Endothelial cell of umbilical vein (primary cell): ENCODE results near the gene NDUFV1. TPM values are rescaled to one million over a fixed set of nuclear protein-coding genes. Genes with fewer than 3 reads are reported as not detected.

ENCODE experiments used
- BruUV-seq: library from RNA; stranded (reverse); fragments of 400-500 nt; replicated peaks from 2 replicates; lab custom pipeline; 2021; lab: Mats Ljungman, UMichigan
- CTCF ChIA-PET: fragments of 300-600, 350-600 bp; sonication (Branson Sonifier 250); formaldehyde crosslinking; loops from one replicate; lab custom pipeline; 2021; ENCODE audit warnings: antibody characterized with exemption, inconsistent platforms; lab: Charles Lee
- POLR2A ChIA-PET: fragments of 300-600, 350-600 bp; sonication (Branson Sonifier 250); formaldehyde crosslinking; loops from one replicate; lab custom pipeline; 2021; ENCODE audit warnings: antibody characterized with exemption, inconsistent platforms; lab: Charles Lee
- DNase-seq: peaks from one replicate; pipeline ENCODE4 v3.0.0-alpha.2; 2011; ENCODE audit warnings: low read depth, low spot score
- FAIRE-seq: peaks from 2 replicates; lab custom pipeline; 2011; peaks lifted over from hg19 to GRCh38; lab: Jason Lieb, UNC
- H2AFZ ChIP-seq: 2 replicates; pipeline ENCODE4 v1.6.0; 2012; ENCODE audit warnings: low read depth, low read length, control low read depth, inconsistent platforms
- H3K27ac ChIP-seq: 2 replicates; pipeline ENCODE4 v1.5.1; 2011; ENCODE audit warnings: low read depth, mild to moderate bottlenecking, control low read depth, low read length, moderate library complexity; ENCODE audit not compliant: insufficient read depth
- H3K27me3 ChIP-seq, 2 experiments: 2 replicates each; pipeline versions ENCODE4 v1.6.0 to v1.6.1; 2011; ENCODE audit warnings: low read length in 2 of 2, mixed read lengths in 1 of 2; ENCODE audit not compliant: control insufficient read depth in 2 of 2, insufficient read depth in 2 of 2
- H3K36me3 ChIP-seq, 2 experiments: 2 replicates in 1 of 2; 3 replicates in 1 of 2; pipeline ENCODE4 v1.5.1; 2011; ENCODE audit warnings: low read length in 2 of 2, mild to moderate bottlenecking in 1 of 2, moderate library complexity in 1 of 2; ENCODE audit not compliant: control insufficient read depth in 2 of 2, insufficient read depth in 2 of 2; ENCODE audit errors: extremely low read depth in 1 of 2
- H3K4me1 ChIP-seq: 3 replicates; pipeline ENCODE4 v1.5.1; 2011; ENCODE audit warnings: mild to moderate bottlenecking, low read length; ENCODE audit not compliant: control insufficient read depth, insufficient read depth; ENCODE audit errors: extremely low read depth
- H3K4me2 ChIP-seq: 2 replicates; pipeline ENCODE4 v1.6.1; 2011; ENCODE audit warnings: low read length, control low read depth, mixed read lengths; ENCODE audit not compliant: insufficient read depth
- H3K4me3 ChIP-seq, 3 experiments: fragments of 200-600 bp in 1 of 3; sonication (generic), shearing (Covaris generic) in 1 of 3; replicated peaks in 1 of 3; 2 replicates each; pipeline ENCODE4 v1.5.1; 2011 to 2016; ENCODE audit warnings: control low read depth in 3 of 3, low read length in 3 of 3, mild to moderate bottlenecking in 2 of 3, inconsistent platforms in 1 of 3, low read depth in 1 of 3, moderate library complexity in 1 of 3; ENCODE audit not compliant: insufficient read depth in 1 of 3
- H3K79me2 ChIP-seq: 2 replicates; pipeline ENCODE4 v1.6.0; 2012; ENCODE audit warnings: low read length, inconsistent platforms; ENCODE audit not compliant: control insufficient read depth, insufficient read depth
- H3K9ac ChIP-seq: replicated peaks from 2 replicates; pipeline ENCODE3; 2011; ENCODE audit warnings: low read length, control low read depth; ENCODE audit not compliant: insufficient read depth; ENCODE audit errors: extremely low read depth
- H3K9me1 ChIP-seq: replicated peaks from 3 replicates; pipeline ENCODE4 v1.6.0; 2011; ENCODE audit warnings: mild to moderate bottlenecking, low read length; ENCODE audit not compliant: control insufficient read depth, insufficient read depth; ENCODE audit errors: extremely low read depth
- H3K9me3 ChIP-seq: replicated peaks from 2 replicates; pipeline ENCODE4 v1.5.1; 2012; ENCODE audit warnings: low read length, inconsistent platforms; ENCODE audit not compliant: control insufficient read depth, insufficient read depth
- H4K20me1 ChIP-seq: replicated peaks from 2 replicates; pipeline ENCODE3; 2011; ENCODE audit warnings: mild to moderate bottlenecking, low read length; ENCODE audit not compliant: control insufficient read depth, insufficient read depth; ENCODE audit errors: extremely low read depth
- CTCF ChIP-seq, 2 donors: IDR thresholded peaks; 1 replicate in 1 of 2; 2 replicates in 1 of 2; pipeline ENCODE4 v1.5.1; 2011; ENCODE audit warnings: low read length in 2 of 2, mild to moderate bottlenecking in 2 of 2, moderate library complexity in 2 of 2, control low read depth in 1 of 2, inconsistent platforms in 1 of 2, low read depth in 1 of 2; ENCODE audit not compliant: insufficient read depth in 1 of 2; ENCODE audit errors: extremely low read depth in 1 of 2
- EZH2 ChIP-seq: IDR thresholded peaks from 2 replicates; pipeline ENCODE4 v1.6.1; 2012; ENCODE audit warnings: borderline replicate concordance, low read depth, mild to moderate bottlenecking, moderate library complexity, low read length, inconsistent platforms; ENCODE audit not compliant: severe bottlenecking
- FOS ChIP-seq: IDR thresholded peaks from 2 replicates; pipeline ENCODE4 v1.6.1; 2011; ENCODE audit warnings: mild to moderate bottlenecking, low read length, moderate library complexity, borderline replicate concordance; ENCODE audit not compliant: insufficient read depth
- GATA2 ChIP-seq: IDR thresholded peaks from 2 replicates; pipeline ENCODE4 v1.7.0; 2011; ENCODE audit warnings: low read depth, mild to moderate bottlenecking, moderate library complexity, mixed read lengths, low read length; ENCODE audit not compliant: insufficient read length, insufficient read depth
- JUN ChIP-seq: IDR thresholded peaks from 2 replicates; pipeline ENCODE4 v1.6.1; 2011; ENCODE audit warnings: borderline replicate concordance, low read depth; ENCODE audit not compliant: insufficient read length, insufficient read depth
- MAX ChIP-seq: IDR thresholded peaks from 2 replicates; pipeline ENCODE4 v1.6.1; 2011; ENCODE audit not compliant: insufficient read depth, insufficient read length
- MYC ChIP-seq: IDR thresholded peaks from one replicate; pipeline ENCODE4 v1.6.1; 2011; ENCODE audit warnings: mild to moderate bottlenecking, low read depth, low read length
- POLR2A ChIP-seq: IDR thresholded peaks from 2 replicates; pipeline ENCODE4 v1.6.1; 2012; ENCODE audit warnings: low read depth, mild to moderate bottlenecking, control low read depth, low read length
- POLR2AphosphoS5 ChIP-seq: IDR thresholded peaks from 2 replicates; pipeline ENCODE4 v1.6.1; 2012; ENCODE audit warnings: low read depth, mild to moderate bottlenecking, control low read depth, low read length, moderate library complexity; ENCODE audit not compliant: insufficient read depth
- dilution Hi-C: fragments of 300-500 bp; cut with MboI; formaldehyde crosslinking; loops from one replicate; pipeline ENCODE4 v1.15.0; 2019; ENCODE audit warnings: low sequenced_read_pairs; ENCODE audit not compliant: extremely low pct_ligation_motif_present
- intact Hi-C: fragments of 100-400 bp; cut with micrococcal nuclease; formaldehyde crosslinking; loops from one replicate; pipeline ENCODE4 v1.10.0; 2022
- polyA plus RNA-seq, 4 experiments: library from polyadenylated mRNA; depleted of rRNA in 3 of 4; stranded (reverse) in 3 of 4; unstranded in 1 of 4; fragments of >200 nt; gene quantifications; 2 replicates each; pipeline versions ENCODE4 v1.2.1 to v1.2.3, GENCODE V29; 2011 to 2012; ENCODE audit warnings: missing spikeins in 1 of 4
- total RNA-seq: library from RNA; stranded (reverse); gene quantifications from 2 replicates; pipeline ENCODE4 v1.2.3, GENCODE V29; 2021

The NDUFV1 gene
- total and polyA plus RNA-seq, 2 donors (not counting 3 experiments of a cell fraction or from before 2014, with no cell fraction given) = 191 to 203 TPM

- no peak for DNase-seq
- Histone ChIP-seq H4K20me1 (no peaks in the 10 kb centered on the region), H3K9me1 (no peaks in the 10 kb centered on the region), H3K36me3 (no peaks in the 10 kb centered on the region), H3K4me2 (no peak overlapping the region), H3K4me3 (no peak overlapping the region), H2AFZ (no peak overlapping the region), H3K27ac (no peak overlapping the region), H3K9me3 (no peaks in the 10 kb centered on the region), H3K27me3 (peaks cover 2 to 4% of the 10 kb centered on the region in 2 experiments), H3K4me1 (peaks cover 26% of the 10 kb centered on the region), H3K79me2 (no peaks in the 10 kb centered on the region), H3K9ac (no peak overlapping the region)
- intact Hi-C loops = no loop called here
- FAIRE-seq = no peak
- CTCF ChIA-PET = interaction anchor here (0.8 to 1.3 kb wide), 4 partner anchors 18 to 119 kb away, joined by 3 to 4 read pairs (median 4); partner anchors contain the start of gene NUDT8
- no peak for TF ChIP-seq POLR2AphosphoS5
- TF ChIP-seq GATA2 = no peak
- TF ChIP-seq MAX = no peak
- no peak for TF ChIP-seq JUN
- TF ChIP-seq FOS = no peak
- no peak for TF ChIP-seq MYC
- TF ChIP-seq CTCF (IDR thresholded peaks at IDR 0.05; ENCODE audit: extremely low read depth in 1 of 2, insufficient read depth in 1 of 2, low read depth in 1 of 2, low read length in 2 of 2) = no peak
- no peak for TF ChIP-seq EZH2
- no peak for TF ChIP-seq POLR2A
- dilution Hi-C loops = no loop called here
- POLR2A ChIA-PET = no interaction called here
- no TSS peak for BruUV-seq
These were observed 28.8 kb upstream of the NDUFV1 start for GRCh38 chr11:67577951-67578350.
